Measurements from ENCODE around the gene PARVB. TPM values are rescaled to one million over a fixed set of nuclear protein-coding genes. Genes with fewer than 3 reads are reported as not detected.

Gene PARVB
- total RNA-seq, 1 donor from 2014 or later, result 122 TPM

DNA sequence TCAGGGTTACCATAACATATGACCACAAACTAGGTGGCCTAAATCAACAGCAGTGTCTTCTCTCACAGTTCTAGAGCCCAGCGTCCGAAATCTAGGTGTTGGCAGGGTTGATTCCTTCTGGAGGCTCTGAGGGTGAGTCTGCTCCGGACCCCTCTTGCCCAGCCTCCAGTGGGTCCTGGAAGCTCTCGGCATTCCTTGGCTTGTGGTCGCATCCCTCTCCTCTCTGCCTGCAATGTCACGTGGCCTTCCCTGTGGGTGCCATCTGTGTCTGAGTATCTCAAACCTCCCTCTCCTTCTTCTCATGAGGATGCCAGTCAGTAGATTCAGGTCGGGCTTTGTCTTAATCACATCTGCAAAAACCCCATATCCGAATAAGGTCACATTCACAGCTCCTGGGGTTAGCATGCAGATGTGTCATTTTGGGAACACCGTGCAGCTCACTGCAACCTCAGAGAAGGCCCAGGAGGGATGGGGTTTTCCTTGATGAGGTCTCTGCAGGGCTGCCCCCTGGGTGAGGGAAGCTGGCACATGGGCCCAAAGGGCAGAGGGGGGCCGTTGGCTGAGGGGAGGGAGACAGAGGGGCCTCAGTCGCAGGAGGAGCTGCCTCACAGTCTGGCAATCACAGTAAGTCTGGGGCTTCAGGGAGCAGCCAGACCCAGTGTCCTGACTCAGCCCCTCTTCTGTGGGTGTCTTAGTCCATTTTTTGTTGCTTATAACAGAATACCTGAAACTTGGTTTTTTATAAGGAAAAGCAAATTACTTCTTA lies 197.8 kb downstream of the PARVB start:
- Mint-ChIP-seq H3K27me3 (ENCODE audit: low read depth) (peaks cover 7% of the 10 kb centered on the region), H3K4me1 (ENCODE audit: low read depth) (no peaks in the 10 kb centered on the region), H3K36me3 (ENCODE audit: low read depth) (no peaks in the 10 kb centered on the region), H3K9me3 (no peaks in the 10 kb centered on the region), H3K27ac (no peak overlapping the region), H3K4me3 (ENCODE audit: low read depth) (no peak overlapping the region)
- no peak for DNase-seq (ENCODE audit: low spot score)
- intact Hi-C loops (cut with micrococcal nuclease), result no loop called here

Other genes starting within 250 kb of the PARVB start
- 0.11 TPM in 1 of 2 replicates, not detected in the other for gene EFCAB6, start 212.0 kb upstream of the PARVB start, total RNA-seq
- gene SULT4A1, start 161.8 kb upstream of the PARVB start, total RNA-seq, result not detected in 2 replicates
- gene PNPLA5, start 132.3 kb upstream of the PARVB start, total RNA-seq, result not detected in 2 replicates
- gene PNPLA3, start 100.5 kb upstream of the PARVB start, total RNA-seq, result 1.3 and 1.7 TPM in 2 replicates
- 58.6 and 59.0 TPM in 2 replicates for gene SAMM50, start 68.9 kb upstream of the PARVB start, total RNA-seq
- gene PARVG, start 156.6 kb downstream of the PARVB start, total RNA-seq, result 73.5 and 75.6 TPM in 2 replicates

Measured in activated T-helper 2 cell treated with anti-CD3 and anti-CD28 coated beads, Interferon-gamma antibody, Interleukin-2, Interleukin-4, amounts not matched to agents 10 μg/mL and 5 μg/mL and 100 μg/mL, durations not matched to agents 14 hours and 24 hours and 36 hours (primary cell).